Measurements from ENCODE around the gene BTNL2. TPM values are rescaled to one million over a fixed set of nuclear protein-coding genes. Genes with fewer than 3 reads are reported as not detected.

The BTNL2 gene
- total RNA-seq, 1 experiment from 2014 or later = not detected

GRCh38 chr6:32410906-32411305 is 3.9 kb upstream of the BTNL2 start:
- no peak for ATAC-seq
- CTCF ChIA-PET = no interaction called here

GRCh38 chr6:32406197-32406596 is 784 bp downstream of the BTNL2 start:
- H3K4me3 ChIP-seq (ENCODE audit: low read depth in 2 of 2, low read length in 2 of 2) = no peak overlapping the region
- peaks cover 4% of the 10 kb centered on the region; the same call in 1 of the 2 replicates for H3K4me1 ChIP-seq (ENCODE audit: control insufficient read depth, insufficient read depth, low read length)
- CTCF ChIA-PET = interaction anchor here (0.6 kb wide), 1 partner anchor 294 kb away, joined by 3 read pairs; no protein-coding TSS in a partner anchor
- DNase-seq (ENCODE audit: low read depth, low spot score) (no peak), ATAC-seq (no peak)
- in situ Hi-C loops (cut with HindIII; ENCODE audit: low pct_unique_long_range_greater_than_20kb, low sequenced_read_pairs) (no loop called here), intact Hi-C loops (cut with micrococcal nuclease; ENCODE audit: unreplicated experiment) (no loop called here)
- no peak overlapping the region for H3K27ac ChIP-seq (ENCODE audit: low read length)
- TF ChIP-seq TCF7L2 (IDR thresholded peaks at IDR 0.05; ENCODE audit: low read depth, low read length) (no peak), SIN3A (IDR thresholded peaks at IDR 0.05; ENCODE audit: borderline replicate concordance, insufficient read depth, low read depth, low read length) (no peak), CTCF (IDR thresholded peaks at IDR 0.05) (no peak), POLR2AphosphoS5 (IDR thresholded peaks at IDR 0.05; ENCODE audit: low read depth, low read length) (no peak), REST (IDR thresholded peaks at IDR 0.05; ENCODE audit: insufficient read depth in 1 of 2, low read depth in 2 of 2, low read length in 1 of 2) (no peak)
- H3K27me3 ChIP-seq (ENCODE audit: control insufficient read depth, insufficient read depth, low read length) = peaks cover 48% of the 10 kb centered on the region
- no TSS peak for BruUV-seq (replicated peaks)
- H3K36me3 ChIP-seq (ENCODE audit: control insufficient read depth, insufficient read depth, low read length) = no peaks in the 10 kb centered on the region
- H3K9me3 ChIP-seq (ENCODE audit: control insufficient read depth, insufficient read depth, low read depth, low read length) = no peaks in the 10 kb centered on the region
- POLR2A ChIA-PET = no interaction called here

More at GRCh38 chr6:32410906-32411305, 3.9 kb upstream of the BTNL2 start:
- Histone ChIP-seq H3K9me3 (ENCODE audit: control insufficient read depth, insufficient read depth, low read depth, low read length) (no peaks in the 10 kb centered on the region), H3K27me3 (ENCODE audit: control insufficient read depth, insufficient read depth, low read length) (peaks cover 42% of the 10 kb centered on the region), H3K27ac (ENCODE audit: low read length) (no peak overlapping the region), H3K4me1 (ENCODE audit: control insufficient read depth, insufficient read depth, low read length) (peaks cover 3% of the 10 kb centered on the region; the same call in 1 of the 2 replicates), H3K4me3 (ENCODE audit: low read depth in 2 of 2, low read length in 2 of 2) (no peak overlapping the region), H3K36me3 (ENCODE audit: control insufficient read depth, insufficient read depth, low read length) (no peaks in the 10 kb centered on the region)
- no TSS peak for BruUV-seq (replicated peaks)
- in situ Hi-C loops (cut with HindIII; ENCODE audit: low pct_unique_long_range_greater_than_20kb, low sequenced_read_pairs) (no loop called here), intact Hi-C loops (cut with micrococcal nuclease; ENCODE audit: unreplicated experiment) (loop anchor here (10.0 kb wide), 1 partner anchor 454 kb away; no protein-coding TSS in a partner anchor)
- TF ChIP-seq TCF7L2 (IDR thresholded peaks at IDR 0.05; ENCODE audit: low read depth, low read length) (no peak), SIN3A (IDR thresholded peaks at IDR 0.05; ENCODE audit: borderline replicate concordance, insufficient read depth, low read depth, low read length) (no peak), REST (IDR thresholded peaks at IDR 0.05; ENCODE audit: insufficient read depth in 1 of 2, low read depth in 2 of 2, low read length in 1 of 2) (no peak), POLR2AphosphoS5 (IDR thresholded peaks at IDR 0.05; ENCODE audit: low read depth, low read length) (no peak), CTCF (IDR thresholded peaks at IDR 0.05) (no peak)
- POLR2A ChIA-PET = no interaction called here
- no peak for DNase-seq (ENCODE audit: low read depth, low spot score)
